Right cardiac atrium (tissue), 5 donors: Measurements from ENCODE around the gene TOR1B. TPM values are rescaled to one million over a fixed set of nuclear protein-coding genes. Genes with fewer than 3 reads are reported as not detected.
"Not testable (repeated sequence)": the region's sequence is repeated elsewhere in the genome, so short reads cannot be mapped to it uniquely, and the experiment has no call there.

Experiments used
- ATAC-seq, 2 donors: fragments of 200-7000 bp; cut with Tn5 transposase; one replicate each; pipeline versions ENCODE4 v1.8.0 to v1.9.1; 2020; ENCODE audit warnings: moderate library complexity in 2 of 2, mild to moderate bottlenecking in 1 of 2
- DNase-seq, 3 donors: peaks; one replicate each; pipeline ENCODE4 v3.0.0-alpha.2; 2020
- H3K27ac ChIP-seq: one replicate; pipeline ENCODE4 v1.5.1; 2013; ENCODE audit warnings: mild to moderate bottlenecking, low read length, control low read depth, moderate library complexity
- H3K27me3 ChIP-seq: one replicate; pipeline ENCODE4 v1.6.1; 2013; ENCODE audit not compliant: control insufficient read depth, insufficient read depth
- H3K4me1 ChIP-seq: one replicate; pipeline ENCODE4 v1.6.1; 2013; ENCODE audit warnings: low read length; ENCODE audit not compliant: control insufficient read depth, insufficient read depth
- H3K4me3 ChIP-seq: one replicate; pipeline ENCODE4 v1.5.1; 2013; ENCODE audit warnings: low read length, control low read depth
- H3K9me3 ChIP-seq: one replicate; pipeline ENCODE4 v1.6.1; 2013; ENCODE audit warnings: low read length; ENCODE audit not compliant: control insufficient read depth
- WGBS: extraction: QIAGEN DNeasy Blood & Tissue Kit; methylation state at CpG from one replicate; pipeline ENCODE4 v1.1.7; 2013; 5-methylcytosine and 5-hydroxymethylcytosine counted together
- intact Hi-C, 4 donors: fragments of 100-400 bp; cut with DNase I; formaldehyde crosslinking; loops; one replicate each; pipeline versions ENCODE4 v1.11.0 to v1.14.0; 2022 to 2023
- polyA plus RNA-seq: library from polyadenylated mRNA; stranded (reverse); fragments of 200-250 nt; gene quantifications from one replicate; pipeline ENCODE4 v1.2.3, GENCODE V29; 2013
- total RNA-seq, 4 donors: library from RNA; stranded (reverse); fragmentation: NEBNext Ultra II Directional; extraction: Animal tissue kit (Norgen Biotek cat#: 25700); gene quantifications; one replicate each; pipeline ENCODE4 v1.2.1, GENCODE V29; 2021
- donor health status: healthy with polysubstance abuse.
- donor health status: DM: no; HTN: yes; CAD: no.
- donor health status: DM: no; HTN: no; CAD: no.
- donor health status: DM: no; HTN: yes; CAD: no; lungs with severe emphysema.
- donor health status: DM: yes; HTN: yes; CAD: no.

The TOR1B gene
- total and polyA plus RNA-seq, 5 donors: 8.8 to 12.2 (median 10.0) TPM

DNA sequence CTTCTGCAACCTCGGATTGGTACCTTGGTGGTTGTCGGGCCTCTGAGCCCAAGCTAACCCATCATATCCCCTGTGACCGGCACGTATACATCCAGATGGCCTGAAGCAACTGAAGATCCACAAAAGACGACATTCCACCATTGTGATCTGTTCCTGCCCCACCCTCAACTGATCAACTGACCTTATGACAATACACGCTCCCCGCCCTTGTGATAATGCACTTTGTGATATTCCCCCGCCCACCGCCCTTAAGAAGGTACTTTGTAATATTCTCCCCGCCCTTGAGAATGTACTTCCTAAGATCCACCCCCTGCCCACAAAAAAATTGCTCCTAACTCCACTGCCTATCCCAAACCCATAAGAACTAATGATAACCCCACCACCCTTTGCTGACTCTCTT lies 16.5 kb upstream of the TOR1B start:
- WGBS: 74% methylated on average over 10 of the region's 10 CpGs
- Histone ChIP-seq H3K4me3 (no peak overlapping the region), H3K27me3 (no peaks in the 10 kb centered on the region), H3K4me1 (no peaks in the 10 kb centered on the region), H3K9me3 (no peaks in the 10 kb centered on the region), H3K27ac (no peak overlapping the region)
- ATAC-seq (no peak), DNase-seq (no peak)
- intact Hi-C loops: loop anchor here (10.0 kb wide), 2 partner anchors 142 to 652 kb away; partner anchors contain the start of gene ASB6 (in 2 of the 4)

DNA sequence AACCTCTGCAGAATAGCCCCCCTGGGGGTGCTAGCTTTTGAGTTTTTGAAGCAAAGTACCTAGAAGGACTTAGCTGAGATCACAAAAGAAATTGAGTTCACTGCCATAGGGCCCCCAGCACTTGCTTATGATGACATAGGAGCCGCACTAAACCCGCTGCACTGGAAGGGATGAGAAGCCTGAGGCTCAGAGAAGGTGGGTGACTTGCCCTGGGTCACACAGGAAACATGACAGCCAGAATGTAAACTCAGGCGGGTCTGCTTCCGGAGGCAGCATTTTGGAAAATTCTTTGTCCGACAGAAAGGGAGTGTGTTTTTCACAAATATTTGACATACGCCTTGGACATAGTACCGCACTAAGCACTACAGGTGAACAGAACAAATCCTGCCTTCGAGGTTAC lies 8.4 kb upstream of the TOR1B start:
- WGBS: 81% methylated on average over 8 of the region's 8 CpGs
- Histone ChIP-seq H3K4me1 (no peaks in the 10 kb centered on the region), H3K27me3 (no peaks in the 10 kb centered on the region), H3K9me3 (no peaks in the 10 kb centered on the region), H3K27ac (no peak overlapping the region), H3K4me3 (no peak overlapping the region)
- ATAC-seq (no peak), DNase-seq (no peak)
- intact Hi-C loops: no loop called here

DNA sequence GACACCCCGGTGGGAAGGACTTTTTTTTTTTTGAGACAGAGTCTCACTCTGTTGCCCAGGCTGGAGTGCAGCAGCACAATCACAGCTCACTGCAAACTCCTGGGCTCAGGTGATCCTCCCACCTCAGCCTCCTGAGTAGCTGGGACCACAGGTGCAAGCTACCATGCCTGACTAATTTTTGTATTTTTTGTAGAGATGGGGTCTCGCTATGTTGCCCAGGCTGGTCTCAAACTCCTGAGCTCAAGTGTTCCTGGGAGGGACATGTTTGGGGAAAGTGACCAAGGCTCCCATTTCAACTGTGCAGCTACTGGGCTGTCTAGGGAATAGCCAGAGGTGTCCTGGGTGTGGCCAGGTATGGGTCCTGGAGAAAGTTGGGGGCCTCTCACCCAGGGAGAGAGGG lies 7.0 kb upstream of the TOR1B start:
- H3K4me1 ChIP-seq, H3K9me3 ChIP-seq, DNase-seq, intact Hi-C loops, H3K27ac ChIP-seq, H3K4me3 ChIP-seq, ATAC-seq, H3K27me3 ChIP-seq: not testable (repeated sequence)
- 85% methylated on average over 2 of the region's 2 CpGs for WGBS

DNA sequence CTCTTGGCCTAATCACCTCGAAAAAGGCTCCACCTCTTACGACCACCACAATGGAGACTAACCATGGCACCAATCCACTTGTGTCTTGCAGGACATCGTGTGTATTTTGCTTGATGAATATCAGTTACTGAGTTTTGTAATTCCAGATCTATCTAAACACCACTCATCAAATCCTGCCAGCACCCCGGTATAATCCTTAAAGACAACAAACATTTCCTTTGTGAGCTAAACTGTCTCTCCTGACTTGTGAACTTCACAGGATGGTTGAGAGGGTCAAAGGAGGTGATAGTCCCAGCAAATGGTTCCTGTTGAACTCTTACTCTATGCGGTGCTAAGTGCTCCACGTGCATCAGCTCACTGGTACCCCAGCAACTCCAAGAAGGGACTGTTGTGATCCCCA lies 4.0 kb upstream of the TOR1B start:
- intact Hi-C loops: no loop called here
- 41% methylated on average over 6 of the region's 6 CpGs for WGBS
- Histone ChIP-seq H3K9me3 (no peaks in the 10 kb centered on the region), H3K4me3 (no peak overlapping the region), H3K27ac (no peak overlapping the region), H3K27me3 (no peaks in the 10 kb centered on the region), H3K4me1 (peaks cover 4% of the 10 kb centered on the region)
- ATAC-seq (no peak), DNase-seq (no peak)

DNA sequence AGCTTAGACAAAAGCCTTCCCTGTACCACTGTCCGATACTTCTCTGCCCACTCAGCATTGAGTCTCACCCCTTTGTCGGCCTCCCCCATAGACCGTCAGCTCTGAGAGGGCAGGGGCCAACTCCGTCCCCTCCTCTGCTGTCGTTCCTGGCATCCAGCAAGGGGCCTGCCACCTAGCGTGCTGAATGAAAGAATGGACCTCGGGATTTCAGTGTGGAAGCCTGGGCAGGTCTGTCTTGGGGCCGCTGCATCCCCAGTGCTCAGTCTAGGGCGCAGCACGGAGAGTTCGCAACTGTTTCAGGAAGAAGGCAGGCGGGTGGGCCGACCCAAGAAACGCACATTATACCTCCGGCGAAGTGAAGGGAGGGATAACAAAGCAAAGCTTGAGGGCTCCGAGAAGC lies 1.5 kb upstream of the TOR1B start:
- H3K27ac ChIP-seq: no peak overlapping the region
- no peak overlapping the region for H3K4me3 ChIP-seq
- no peaks in the 10 kb centered on the region for H3K27me3 ChIP-seq
- H3K4me1 ChIP-seq: peaks cover 6% of the 10 kb centered on the region
- intact Hi-C loops: no loop called here
- ATAC-seq (no peak), DNase-seq (no peak)
- WGBS: 80% methylated on average over 17 of the region's 17 CpGs
- H3K9me3 ChIP-seq: no peaks in the 10 kb centered on the region

DNA sequence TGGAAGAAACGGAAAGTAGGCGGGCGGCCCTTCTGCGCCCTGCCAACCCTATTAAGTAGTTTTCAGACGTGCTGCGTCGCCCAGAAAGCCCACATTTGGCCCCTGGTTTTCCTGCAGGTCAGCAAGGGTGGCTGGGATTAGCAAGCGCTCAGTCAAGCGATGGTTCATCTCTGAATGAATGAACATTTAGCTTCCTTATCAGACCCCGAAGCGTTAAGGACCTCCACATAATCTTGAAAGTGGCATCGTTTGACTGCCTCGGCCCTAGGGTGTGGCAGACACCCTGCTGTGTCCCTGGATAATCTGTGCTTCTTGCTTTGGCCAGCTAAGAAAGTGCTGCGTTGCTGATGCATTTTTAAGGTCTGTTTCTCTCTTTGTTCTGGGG lies 684 bp downstream of the TOR1B start:
- H3K4me3 ChIP-seq: peak overlapping the region; percentile 91
- 1% methylated on average over 14 of the region's 14 CpGs for WGBS
- DNase-seq (no peak), ATAC-seq (no peak)
- peaks cover 6% of the 10 kb centered on the region for H3K4me1 ChIP-seq
- peak overlapping the region; percentile 26 for H3K27ac ChIP-seq
- no peaks in the 10 kb centered on the region for H3K9me3 ChIP-seq
- intact Hi-C loops: no loop called here
- no peaks in the 10 kb centered on the region for H3K27me3 ChIP-seq

DNA sequence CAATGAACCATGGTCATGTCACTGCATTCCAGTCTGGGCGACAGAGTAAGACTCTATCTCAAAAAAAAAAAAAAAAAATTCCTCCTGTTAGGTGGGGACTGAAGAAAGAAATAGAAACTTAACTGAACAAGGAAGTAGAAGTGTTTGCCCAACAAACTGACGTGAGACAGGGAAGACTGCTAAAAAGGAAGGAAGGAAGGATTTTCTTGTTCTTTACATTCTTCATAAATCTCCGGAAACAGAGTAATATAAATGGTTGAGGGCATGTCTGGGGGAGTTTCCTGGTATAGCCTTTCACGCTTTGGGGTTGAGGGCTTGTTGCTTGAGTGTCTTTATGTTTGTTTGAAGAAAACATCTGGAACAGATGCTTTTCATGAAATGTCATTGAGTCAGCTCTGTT lies 3.1 kb downstream of the TOR1B start:
- intact Hi-C loops: no loop called here
- no peaks in the 10 kb centered on the region for H3K27me3 ChIP-seq
- peaks cover 6% of the 10 kb centered on the region for H3K4me1 ChIP-seq
- WGBS: 72% methylated on average over 4 of the region's 4 CpGs
- H3K4me3 ChIP-seq: no peak overlapping the region
- ATAC-seq (no peak), DNase-seq (no peak)
- H3K27ac ChIP-seq: no peak overlapping the region
- H3K9me3 ChIP-seq: no peaks in the 10 kb centered on the region

DNA sequence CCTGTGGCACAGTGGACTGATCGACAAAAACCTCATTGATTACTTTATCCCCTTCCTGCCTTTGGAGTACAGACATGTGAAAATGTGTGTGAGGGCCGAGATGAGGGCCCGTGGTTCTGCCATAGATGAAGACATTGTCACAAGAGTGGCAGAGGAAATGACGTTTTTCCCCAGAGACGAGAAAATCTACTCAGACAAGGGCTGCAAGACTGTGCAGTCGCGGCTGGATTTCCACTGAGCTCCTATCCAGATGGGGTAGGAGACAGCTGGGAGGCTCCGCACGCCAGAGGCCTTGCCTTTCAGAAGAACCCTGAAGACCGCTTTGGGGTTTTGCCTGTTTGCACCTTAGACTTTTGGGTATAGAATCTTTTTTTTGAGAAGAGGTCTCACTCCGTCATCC lies 6.4 kb downstream of the TOR1B start:
- no peak for DNase-seq
- no peak for ATAC-seq
- Histone ChIP-seq H3K4me1 (no peaks in the 10 kb centered on the region), H3K27ac (no peak overlapping the region), H3K9me3 (no peaks in the 10 kb centered on the region), H3K4me3 (no peak overlapping the region), H3K27me3 (no peaks in the 10 kb centered on the region)
- WGBS: 80% methylated on average over 11 of the region's 11 CpGs
- intact Hi-C loops: no loop called here

DNA sequence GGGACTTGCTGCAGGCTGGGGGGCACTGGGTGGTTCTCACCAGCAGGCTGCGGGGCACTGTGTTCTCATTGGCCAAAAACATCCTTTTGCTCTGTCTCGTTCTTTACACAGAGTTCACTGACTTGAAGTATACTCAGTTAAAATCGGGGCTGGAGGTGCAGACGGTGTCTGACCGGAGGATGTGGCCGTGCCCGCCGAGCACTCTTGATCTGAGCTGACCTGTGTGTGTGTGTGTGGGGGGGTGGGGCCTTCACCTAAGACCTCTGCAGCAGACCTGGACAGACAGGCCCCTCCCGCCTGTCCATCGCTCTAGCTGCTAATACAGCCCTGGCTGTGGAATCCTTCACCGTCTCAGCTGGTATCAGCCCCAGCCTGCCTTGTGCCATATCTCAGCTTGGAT lies 7.1 kb downstream of the TOR1B start:
- no peaks in the 10 kb centered on the region for H3K27me3 ChIP-seq
- 85% methylated on average over 11 of the region's 11 CpGs for whole genome bisulfite sequencing
- intact Hi-C loops: no loop called here
- DNase-seq (no peak), ATAC-seq (no peak)
- H3K4me3 ChIP-seq: no peak overlapping the region
- H3K4me1 ChIP-seq: no peaks in the 10 kb centered on the region
- H3K27ac ChIP-seq: no peak overlapping the region
- no peaks in the 10 kb centered on the region for H3K9me3 ChIP-seq

DNA sequence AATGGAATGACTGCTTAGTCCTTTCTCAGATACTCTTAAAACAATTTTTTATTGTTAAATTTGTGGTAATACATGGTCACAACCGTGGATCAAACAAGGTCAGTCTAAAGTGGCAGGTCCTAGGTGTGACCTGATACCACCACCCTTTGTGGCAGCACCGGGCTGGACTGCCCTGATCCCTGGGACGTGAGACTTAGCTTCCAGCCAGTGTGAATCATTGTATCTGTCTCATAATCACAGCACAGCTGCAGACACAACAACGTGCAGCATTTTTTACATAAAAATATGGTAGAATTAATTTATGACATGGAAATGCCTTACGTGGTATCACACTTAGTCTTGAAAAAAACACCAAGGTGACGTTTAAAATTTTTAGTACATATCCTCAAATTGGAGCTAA lies 7.8 kb downstream of the TOR1B start:
- Histone ChIP-seq H3K9me3 (no peaks in the 10 kb centered on the region), H3K4me3 (no peak overlapping the region), H3K4me1 (no peaks in the 10 kb centered on the region), H3K27me3 (no peaks in the 10 kb centered on the region), H3K27ac (no peak overlapping the region)
- intact Hi-C loops: no loop called here
- DNase-seq (no peak), ATAC-seq (no peak)
- WGBS: 83% methylated on average over 6 of the region's 6 CpGs

DNA sequence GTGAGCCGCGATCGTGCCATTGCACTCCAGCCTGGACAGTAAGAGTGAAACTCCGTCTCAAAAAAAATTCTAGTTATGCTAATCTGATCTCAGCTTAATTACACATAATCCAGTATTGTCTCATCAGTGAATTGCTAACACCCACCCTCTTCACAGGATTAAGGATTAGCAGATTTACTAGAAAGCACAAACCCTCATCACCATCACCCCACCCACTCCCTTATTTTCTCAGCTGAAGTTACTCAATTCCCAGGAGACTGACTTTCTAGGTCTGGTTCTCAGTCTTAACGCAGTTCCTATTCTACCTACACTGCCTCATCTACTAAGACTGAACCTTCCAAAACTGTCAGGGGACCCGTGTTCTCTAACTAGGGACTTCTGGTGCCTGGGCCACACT lies 9.0 kb downstream of the TOR1B start:
- Histone ChIP-seq H3K4me3 (no peak overlapping the region), H3K9me3 (no peaks in the 10 kb centered on the region), H3K4me1 (no peaks in the 10 kb centered on the region), H3K27me3 (no peaks in the 10 kb centered on the region), H3K27ac (no peak overlapping the region)
- DNase-seq (no peak), ATAC-seq (no peak)
- 87% methylated on average over 6 of the region's 6 CpGs for WGBS
- intact Hi-C loops: no loop called here

DNA sequence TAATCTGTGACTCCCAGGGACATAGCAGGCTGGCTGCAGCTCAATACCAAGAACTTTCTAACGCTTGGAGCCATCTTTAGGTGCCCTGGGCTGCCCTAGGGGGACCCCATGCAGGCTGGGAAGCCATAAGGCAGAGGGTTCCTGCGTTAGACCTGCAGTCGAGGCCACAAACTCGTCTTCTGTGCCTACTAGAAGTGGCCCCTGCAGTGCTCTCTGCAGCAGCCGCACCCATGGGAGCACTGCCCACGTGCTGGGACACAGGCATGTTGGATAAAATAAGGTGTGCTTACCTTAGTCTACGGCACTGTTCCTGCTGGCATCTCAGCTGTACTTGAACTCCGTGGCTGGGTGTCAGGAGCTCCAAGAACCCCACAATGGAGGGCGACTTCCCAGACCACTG lies 9.4 kb downstream of the TOR1B start:
- 88% methylated on average over 9 of the region's 9 CpGs for WGBS
- H3K27ac ChIP-seq: no peak overlapping the region
- H3K4me3 ChIP-seq: no peak overlapping the region
- no peaks in the 10 kb centered on the region for H3K4me1 ChIP-seq
- intact Hi-C loops: no loop called here
- H3K27me3 ChIP-seq: no peaks in the 10 kb centered on the region
- no peaks in the 10 kb centered on the region for H3K9me3 ChIP-seq
- DNase-seq: no peak
- no peak for ATAC-seq
